Medulla oblongata (tissue), 1 donor: ENCODE data around the gene SORT1.

Experiments
- DNase-seq: peaks from one replicate; pipeline ENCODE4 v3.0.0-alpha.2; 2015; ENCODE audit errors: extremely low spot score

SORT1 gene

DNA sequence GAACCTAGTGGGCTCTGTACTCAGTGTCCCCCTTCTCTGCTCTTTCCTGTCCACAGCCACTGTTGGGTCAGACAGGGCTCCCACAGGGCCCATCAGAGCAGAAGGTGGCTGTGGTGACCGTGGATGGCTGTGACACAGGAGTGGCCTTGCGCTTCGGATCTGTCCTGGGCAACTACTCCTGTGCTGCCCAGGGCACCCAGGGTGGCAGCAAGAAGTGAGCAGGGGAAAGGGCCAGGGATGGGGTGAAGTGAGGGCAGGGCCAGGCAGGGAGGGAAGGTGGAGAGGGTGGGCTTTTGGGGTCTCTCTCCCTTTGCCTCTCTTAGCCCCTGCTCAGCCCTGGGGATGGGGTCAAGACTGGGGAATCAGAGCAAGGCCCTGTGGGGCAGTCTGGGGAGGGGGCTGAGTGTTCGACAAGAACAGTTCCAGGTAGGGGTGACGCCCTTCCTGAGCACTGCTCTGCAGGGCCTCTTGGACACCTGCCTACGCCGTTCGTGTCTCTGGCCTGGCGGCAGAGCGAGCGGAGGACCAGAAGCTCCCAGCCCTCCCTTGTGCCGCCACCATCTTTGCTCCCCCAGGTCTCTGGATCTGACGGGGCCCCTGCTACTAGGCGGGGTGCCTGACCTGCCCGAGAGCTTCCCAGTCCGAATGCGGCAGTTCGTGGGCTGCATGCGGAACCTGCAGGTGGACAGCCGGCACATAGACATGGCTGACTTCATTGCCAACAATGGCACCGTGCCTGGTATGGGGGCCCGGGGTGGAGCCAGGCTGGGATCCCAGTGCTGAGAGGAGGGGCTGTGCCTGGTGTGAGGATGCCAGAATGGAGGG lies 135.3 kb downstream of the SORT1 start:
- no peak for DNase-seq

DNA sequence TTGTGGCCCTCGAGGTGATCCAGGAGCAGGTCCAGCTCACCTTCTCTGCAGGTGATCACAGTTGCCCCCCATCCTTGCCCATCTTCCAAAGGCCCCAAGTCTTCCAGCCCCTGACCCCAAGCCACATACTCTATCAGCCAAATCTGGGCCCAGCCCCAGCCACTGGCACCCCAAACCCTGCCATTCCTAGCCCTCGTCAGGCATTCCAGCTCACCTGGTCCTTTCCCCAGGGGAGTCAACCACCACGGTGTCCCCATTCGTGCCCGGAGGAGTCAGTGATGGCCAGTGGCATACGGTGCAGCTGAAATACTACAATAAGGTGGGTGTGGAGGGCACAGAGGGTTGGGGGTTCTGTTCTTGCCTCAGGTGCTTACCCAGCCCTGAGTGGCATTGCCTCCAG lies 136.1 kb downstream of the SORT1 start:
- DNase-seq: no peak

DNA sequence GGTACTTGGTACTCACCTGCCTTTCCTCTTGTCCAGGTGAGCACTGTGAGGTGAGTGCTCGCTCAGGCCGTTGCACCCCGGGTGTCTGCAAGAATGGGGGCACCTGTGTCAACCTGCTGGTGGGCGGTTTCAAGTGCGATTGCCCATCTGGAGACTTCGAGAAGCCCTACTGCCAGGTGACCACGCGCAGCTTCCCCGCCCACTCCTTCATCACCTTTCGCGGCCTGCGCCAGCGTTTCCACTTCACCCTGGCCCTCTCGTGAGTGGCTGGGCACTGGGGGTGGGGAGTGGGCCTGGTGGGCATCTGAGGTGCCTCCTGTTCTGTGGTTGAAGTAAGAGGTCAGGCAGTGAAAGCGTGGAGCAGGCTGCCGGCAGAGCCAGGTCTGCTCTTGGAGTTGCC lies 136.7 kb downstream of the SORT1 start:
- no peak for DNase-seq

DNA sequence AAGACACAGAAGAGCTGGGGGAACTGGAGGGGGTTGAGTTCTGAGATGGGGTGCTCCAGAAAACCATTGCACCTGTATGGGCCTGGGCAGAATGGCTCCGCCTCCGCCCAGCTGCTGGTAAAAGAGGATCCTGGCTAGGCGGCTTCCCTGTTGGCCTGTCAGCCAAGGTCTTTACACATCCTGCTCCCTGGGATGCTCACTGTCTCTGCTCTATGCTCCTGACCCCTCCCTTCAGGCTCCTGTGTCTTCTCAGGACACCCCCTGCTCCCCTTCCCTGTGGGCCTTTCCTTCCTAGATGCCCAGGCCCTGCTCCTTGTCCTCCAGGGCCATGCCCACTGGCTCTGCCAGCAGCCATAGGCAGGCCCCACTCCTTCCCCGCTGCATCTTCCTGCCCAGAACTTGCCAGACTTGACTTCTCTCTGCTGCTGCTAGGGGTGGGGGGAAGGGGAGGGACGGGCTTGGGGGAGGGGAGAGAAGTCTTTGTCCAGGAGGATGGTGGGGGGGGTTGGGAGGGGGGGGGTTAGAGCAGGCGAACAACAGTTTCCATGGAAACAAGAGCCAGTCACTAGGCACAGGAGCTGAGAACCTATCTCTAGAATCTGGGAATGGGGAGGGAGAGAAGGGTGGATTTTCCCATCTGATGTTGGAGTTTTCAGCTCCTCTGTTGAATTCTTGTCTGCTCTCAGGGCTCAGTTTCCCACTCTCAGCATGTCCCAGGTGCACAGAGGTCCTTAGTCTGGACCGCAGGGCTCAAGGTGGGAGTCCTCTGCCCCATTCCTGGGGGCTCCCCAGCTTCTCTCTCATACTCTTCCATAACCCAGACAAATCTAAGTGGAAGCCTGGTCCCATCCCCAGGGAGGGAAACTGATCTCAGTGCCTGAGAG lies 137.8 kb downstream of the SORT1 start:
- no peak for DNase-seq
